Measurements from ENCODE around the gene ATR.
"Not testable (repeated sequence)": the region's sequence is repeated elsewhere in the genome, so short reads cannot be mapped to it uniquely, and the experiment has no call there.

ATR gene

DNA sequence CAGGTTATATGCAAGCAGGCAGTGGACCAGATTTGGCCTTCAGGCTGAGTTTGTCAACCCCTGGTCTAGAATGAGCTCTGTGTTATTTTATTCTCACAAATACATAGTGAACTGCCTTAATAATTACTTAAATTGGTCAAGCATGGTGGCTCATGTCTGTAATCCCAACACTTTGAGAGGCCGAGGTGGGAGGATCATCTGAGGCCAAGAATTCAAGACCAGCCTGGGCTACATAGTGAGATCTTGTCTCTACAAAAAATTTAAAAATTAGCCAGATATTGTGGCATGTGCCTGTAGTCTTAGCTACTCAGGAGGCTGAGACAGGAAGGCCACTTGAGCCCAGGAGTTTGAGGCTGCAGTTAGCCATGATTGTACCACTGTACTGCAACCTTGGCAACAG lies 32.7 kb upstream of the ATR start:
- Histone ChIP-seq H3K4me1 (ENCODE audit: control insufficient read depth, insufficient read depth, low read length) (no peaks in the 10 kb centered on the region), H3K4me3 (ENCODE audit: insufficient read depth, low read depth, low read length) (no peak overlapping the region), H3K9me3 (ENCODE audit: control insufficient read depth, low read length) (no peaks in the 10 kb centered on the region), H3K27me3 (ENCODE audit: control insufficient read depth, insufficient read depth, low read length, poor library complexity, severe bottlenecking) (no peaks in the 10 kb centered on the region), H3K36me3 (ENCODE audit: control insufficient read depth, insufficient read depth, low read length) (no peaks in the 10 kb centered on the region), H3K27ac (ENCODE audit: insufficient read depth, low read depth, low read length, poor library complexity, severe bottlenecking) (no peak overlapping the region)
- WGBS, 2 experiments: 81 to 96% methylated on average over 1 of the region's 1 CpG

GRCh38 chr3:142609136-142609535 lies 30.6 kb upstream of the ATR start:
- Histone ChIP-seq H3K4me1 (ENCODE audit: control insufficient read depth, insufficient read depth, low read length) (no peaks in the 10 kb centered on the region), H3K27ac (ENCODE audit: insufficient read depth, low read depth, low read length, poor library complexity, severe bottlenecking) (no peak overlapping the region), H3K36me3 (ENCODE audit: control insufficient read depth, insufficient read depth, low read length) (no peaks in the 10 kb centered on the region), H3K27me3 (ENCODE audit: control insufficient read depth, insufficient read depth, low read length, poor library complexity, severe bottlenecking) (no peaks in the 10 kb centered on the region), H3K9me3 (ENCODE audit: control insufficient read depth, low read length) (no peaks in the 10 kb centered on the region), H3K4me3 (ENCODE audit: insufficient read depth, low read depth, low read length) (no peak overlapping the region)
- WGBS, 2 experiments: 90 to 94% methylated on average over 1 of the region's 1 CpG

DNA sequence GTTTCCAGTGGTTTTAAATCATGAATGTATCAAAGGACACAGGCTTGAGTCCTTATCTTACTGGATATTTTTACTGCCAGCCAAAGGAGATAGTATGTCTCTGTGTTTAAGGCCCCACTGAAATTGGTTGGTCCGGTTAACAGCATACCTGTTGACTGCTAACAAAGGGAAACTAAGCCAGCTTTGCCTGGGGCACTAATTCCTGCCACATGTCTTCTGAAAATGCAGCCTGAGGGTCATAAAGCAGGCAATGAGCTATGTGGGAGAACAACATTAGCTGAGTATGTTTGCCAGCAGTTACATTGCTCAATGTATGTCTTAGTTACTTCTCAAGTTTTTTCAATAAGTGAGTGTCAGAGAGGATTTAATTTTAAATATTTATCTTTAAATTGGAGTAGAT lies 30.1 kb upstream of the ATR start:
- H3K4me1 ChIP-seq (ENCODE audit: control insufficient read depth, insufficient read depth, low read length): no peaks in the 10 kb centered on the region
- H3K4me3 ChIP-seq (ENCODE audit: insufficient read depth, low read depth, low read length): no peak overlapping the region
- no peak overlapping the region for H3K27ac ChIP-seq (ENCODE audit: insufficient read depth, low read depth, low read length, poor library complexity, severe bottlenecking)
- H3K9me3 ChIP-seq (ENCODE audit: control insufficient read depth, low read length): no peaks in the 10 kb centered on the region
- WGBS, 2 experiments: 83 to 93% methylated on average over 1 of the region's 1 CpG
- H3K27me3 ChIP-seq (ENCODE audit: control insufficient read depth, insufficient read depth, low read length, poor library complexity, severe bottlenecking): no peaks in the 10 kb centered on the region
- H3K36me3 ChIP-seq (ENCODE audit: control insufficient read depth, insufficient read depth, low read length): no peaks in the 10 kb centered on the region

DNA sequence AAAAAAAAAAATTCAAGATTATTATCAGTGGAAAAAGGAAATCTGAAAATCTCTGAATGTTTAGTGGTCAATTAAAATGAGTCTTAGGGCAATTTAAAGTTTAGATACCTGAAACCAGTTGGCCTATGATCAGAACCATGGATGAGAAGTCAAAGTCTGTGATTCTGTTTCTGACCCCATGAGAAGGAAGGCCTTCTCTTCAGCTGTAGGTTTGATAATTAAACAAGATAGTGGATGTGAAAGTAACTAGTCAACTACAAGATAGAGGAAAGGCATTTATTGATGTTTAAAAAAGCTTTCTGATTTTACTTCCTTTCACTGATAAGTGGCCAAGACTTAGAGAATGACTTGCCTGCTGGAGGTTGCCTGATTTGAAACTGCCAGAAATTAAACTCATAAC lies 26.4 kb upstream of the ATR start:
- Histone ChIP-seq H3K36me3 (ENCODE audit: control insufficient read depth, insufficient read depth, low read length) (no peaks in the 10 kb centered on the region), H3K27ac (ENCODE audit: insufficient read depth, low read depth, low read length, poor library complexity, severe bottlenecking) (no peak overlapping the region), H3K27me3 (ENCODE audit: control insufficient read depth, insufficient read depth, low read length, poor library complexity, severe bottlenecking) (no peaks in the 10 kb centered on the region), H3K4me1 (ENCODE audit: control insufficient read depth, insufficient read depth, low read length) (no peaks in the 10 kb centered on the region), H3K4me3 (ENCODE audit: insufficient read depth, low read depth, low read length) (no peak overlapping the region), H3K9me3 (ENCODE audit: control insufficient read depth, low read length) (no peaks in the 10 kb centered on the region)

GRCh38 chr3:142603386-142603705 lies 24.8 kb upstream of the ATR start:
- H3K36me3 ChIP-seq (ENCODE audit: control insufficient read depth, insufficient read depth, low read length); H3K4me1 ChIP-seq (ENCODE audit: control insufficient read depth, insufficient read depth, low read length); H3K27ac ChIP-seq (ENCODE audit: insufficient read depth, low read depth, low read length, poor library complexity, severe bottlenecking); H3K9me3 ChIP-seq (ENCODE audit: control insufficient read depth, low read length); H3K4me3 ChIP-seq (ENCODE audit: insufficient read depth, low read depth, low read length); H3K27me3 ChIP-seq (ENCODE audit: control insufficient read depth, insufficient read depth, low read length, poor library complexity, severe bottlenecking): not testable (repeated sequence)
- 94 to 95% methylated on average over 7 of the region's 7 CpGs for WGBS, 2 experiments

GRCh38 chr3:142602619-142603385 lies 24.3 kb upstream of the ATR start:
- 94 to 95% methylated on average over 13 of the region's 13 CpGs for WGBS, 2 experiments
- H3K36me3 ChIP-seq (ENCODE audit: control insufficient read depth, insufficient read depth, low read length): no peaks in the 10 kb centered on the region
- H3K9me3 ChIP-seq (ENCODE audit: control insufficient read depth, low read length): no peaks in the 10 kb centered on the region
- no peaks in the 10 kb centered on the region for H3K27me3 ChIP-seq (ENCODE audit: control insufficient read depth, insufficient read depth, low read length, poor library complexity, severe bottlenecking)
- H3K4me1 ChIP-seq (ENCODE audit: control insufficient read depth, insufficient read depth, low read length): no peaks in the 10 kb centered on the region
- H3K4me3 ChIP-seq (ENCODE audit: insufficient read depth, low read depth, low read length): no peak overlapping the region
- no peak overlapping the region for H3K27ac ChIP-seq (ENCODE audit: insufficient read depth, low read depth, low read length, poor library complexity, severe bottlenecking)

GRCh38 chr3:142601713-142602112 lies 23.2 kb upstream of the ATR start:
- Histone ChIP-seq H3K27me3 (ENCODE audit: control insufficient read depth, insufficient read depth, low read length, poor library complexity, severe bottlenecking) (peaks cover 5% of the 10 kb centered on the region), H3K9me3 (ENCODE audit: control insufficient read depth, low read length) (no peaks in the 10 kb centered on the region), H3K36me3 (ENCODE audit: control insufficient read depth, insufficient read depth, low read length) (no peaks in the 10 kb centered on the region), H3K4me3 (ENCODE audit: insufficient read depth, low read depth, low read length) (no peak overlapping the region), H3K27ac (ENCODE audit: insufficient read depth, low read depth, low read length, poor library complexity, severe bottlenecking) (no peak overlapping the region), H3K4me1 (ENCODE audit: control insufficient read depth, insufficient read depth, low read length) (no peaks in the 10 kb centered on the region)
- WGBS, 2 experiments: 91 to 92% methylated on average over 4 of the region's 4 CpGs

- no peaks in the 10 kb centered on the region for H3K36me3 ChIP-seq (ENCODE audit: control insufficient read depth, insufficient read depth, low read length)
- WGBS, 2 experiments: 64 to 68% methylated on average over 2 of the region's 3 CpGs
- H3K4me3 ChIP-seq (ENCODE audit: insufficient read depth, low read depth, low read length): no peak overlapping the region
- H3K27ac ChIP-seq (ENCODE audit: insufficient read depth, low read depth, low read length, poor library complexity, severe bottlenecking): no peak overlapping the region
- H3K27me3 ChIP-seq (ENCODE audit: control insufficient read depth, insufficient read depth, low read length, poor library complexity, severe bottlenecking): peaks cover 15% of the 10 kb centered on the region
- H3K4me1 ChIP-seq (ENCODE audit: control insufficient read depth, insufficient read depth, low read length): peaks cover 5% of the 10 kb centered on the region
- no peaks in the 10 kb centered on the region for H3K9me3 ChIP-seq (ENCODE audit: control insufficient read depth, low read length)
Measured at GRCh38 chr3:142597906-142598305, 19.4 kb upstream of the ATR start.

DNA sequence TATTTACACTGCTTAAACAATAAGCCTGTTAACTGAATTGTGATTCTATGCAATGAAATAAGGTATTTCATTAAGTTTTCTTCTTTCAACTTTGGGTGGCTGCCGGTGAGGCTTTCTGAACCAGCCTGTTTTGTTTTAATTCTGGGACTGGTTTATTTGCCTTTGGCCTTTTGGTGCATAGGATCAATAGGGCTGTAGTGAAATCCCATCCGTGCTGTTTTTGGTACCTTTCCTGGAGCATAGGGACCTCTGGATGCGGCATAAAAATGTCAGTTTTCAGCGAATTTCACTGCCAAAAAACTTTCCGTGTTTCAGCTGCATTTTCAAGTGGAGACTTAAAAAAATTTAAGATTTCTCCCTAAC lies 18.2 kb upstream of the ATR start:
- Histone ChIP-seq H3K36me3 (ENCODE audit: control insufficient read depth, insufficient read depth, low read length) (no peaks in the 10 kb centered on the region), H3K9me3 (ENCODE audit: control insufficient read depth, low read length) (no peaks in the 10 kb centered on the region), H3K27ac (ENCODE audit: insufficient read depth, low read depth, low read length, poor library complexity, severe bottlenecking) (no peak overlapping the region), H3K4me1 (ENCODE audit: control insufficient read depth, insufficient read depth, low read length) (peaks cover 5% of the 10 kb centered on the region), H3K27me3 (ENCODE audit: control insufficient read depth, insufficient read depth, low read length, poor library complexity, severe bottlenecking) (peaks cover 15% of the 10 kb centered on the region), H3K4me3 (ENCODE audit: insufficient read depth, low read depth, low read length) (peak overlapping the region; percentile 71)
- 12 to 15% methylated on average over 5 of the region's 5 CpGs for WGBS, 2 experiments

DNA sequence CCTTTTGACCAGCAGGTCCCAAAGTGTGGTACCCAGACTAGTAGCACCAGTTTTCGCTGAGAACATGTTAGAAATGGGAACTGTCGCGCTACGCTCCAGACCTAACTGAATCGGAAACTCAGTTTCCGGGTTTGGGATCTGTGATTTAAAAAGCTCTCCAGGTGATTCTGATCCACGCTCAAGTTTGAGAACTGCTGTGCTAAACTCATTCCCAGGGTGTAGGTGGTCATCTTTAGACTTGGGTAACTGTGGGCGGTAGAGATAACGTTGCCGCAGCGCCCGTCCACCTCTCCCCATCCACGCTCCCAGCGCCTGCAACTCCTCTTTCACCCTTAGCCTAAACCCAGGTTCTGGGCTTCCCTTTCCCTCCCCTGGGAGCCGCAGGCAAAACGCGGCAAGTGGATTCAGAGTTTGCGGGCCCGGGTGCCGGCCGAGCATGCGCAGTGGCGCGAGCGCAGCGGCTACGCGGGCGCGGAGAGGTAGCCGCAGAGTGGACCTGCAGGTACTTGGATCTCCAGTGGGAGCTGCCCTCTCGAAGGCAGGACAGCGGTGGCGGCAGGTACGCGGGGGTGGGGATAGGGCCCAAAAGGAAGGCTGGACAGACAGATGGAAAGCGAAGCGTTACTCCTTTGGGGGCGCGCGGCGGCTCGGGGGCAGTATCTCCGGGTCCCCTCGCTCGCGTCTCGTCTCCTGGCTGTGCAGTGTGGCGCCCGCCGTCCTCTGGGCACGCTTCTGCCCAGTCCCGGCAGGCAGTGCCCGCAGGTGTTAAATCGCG lies 17.6 kb upstream of the ATR start, which contains the start of gene PLS1:
PLS1 (plus strand) TSS at position 443 of the 775 bp plus-strand sequence. CDS start 67,845 bp downstream, outside the sequence.
- Histone ChIP-seq H3K4me1 (ENCODE audit: control insufficient read depth, insufficient read depth, low read length) (peaks cover 5% of the 10 kb centered on the region), H3K27ac (ENCODE audit: insufficient read depth, low read depth, low read length, poor library complexity, severe bottlenecking) (no peak within 1 kb of the TSS), H3K9me3 (ENCODE audit: control insufficient read depth, low read length) (no peaks in the 10 kb centered on the region), H3K27me3 (ENCODE audit: control insufficient read depth, insufficient read depth, low read length, poor library complexity, severe bottlenecking) (peaks cover 15% of the 10 kb centered on the region), H3K36me3 (ENCODE audit: control insufficient read depth, insufficient read depth, low read length) (no peaks in the 10 kb centered on the region), H3K4me3 (ENCODE audit: insufficient read depth, low read depth, low read length) (peak within 1 kb of the TSS; percentile 71)
- WGBS, 2 experiments: 0 to 1% methylated on average over 56 of the region's 56 CpGs

Data from ectodermal cell (in vitro differentiated cells).